ENCODE results near the gene OSBPL8.

- TF ChIP-seq CTCF (IDR thresholded peaks at IDR 0.05), result no peak
- TF ChIP-seq EP300 (IDR thresholded peaks at IDR 0.05; ENCODE audit: low read depth), result no peak
- no peak for TF ChIP-seq POLR2A (IDR thresholded peaks at IDR 0.05)
Observed at GRCh38 chr12:76501390-76501789, 58.2 kb downstream of the OSBPL8 start.

Measured in transverse colon (tissue), 3 donors.